ENCODE data around the gene ANXA6. TPM values are rescaled to one million over a fixed set of nuclear protein-coding genes. Genes with fewer than 3 reads are reported as not detected.

Gene ANXA6
- total RNA-seq: 100 to 1,000 TPM; 504 to 629 (median 535) TPM
- 497 TPM for total RNA-seq (2013)

- H3K4me1 ChIP-seq (ENCODE audit: control insufficient read depth, insufficient read depth, low read length): peaks cover 54% of the 10 kb centered on the region
- no peaks in the 10 kb centered on the region for H3K36me3 Mint-ChIP-seq
- no peak for TF ChIP-seq CTCF (IDR thresholded peaks at IDR 0.05)
- WGBS (ENCODE audit: insufficient coverage): under 1% methylated on average over 60 of the region's 60 CpGs
- no peaks in the 10 kb centered on the region for H3K9me3 Mint-ChIP-seq
- peak within 1 kb of the TSS; percentile 80 for H3K27ac ChIP-seq (ENCODE audit: low read length)
- DNase-seq: peak; percentile 60 to 85
- no peaks in the 10 kb centered on the region for H3K9me3 ChIP-seq (ENCODE audit: control insufficient read depth, insufficient read depth, low read length)
- peak within 1 kb of the TSS; percentile 80 to 95 for H3K27ac Mint-ChIP-seq
- H3K4me3 Mint-ChIP-seq: peak within 1 kb of the TSS; percentile 96
- H3K27me3 ChIP-seq (ENCODE audit: control insufficient read depth, insufficient read depth, low read length): no peaks in the 10 kb centered on the region
- intact Hi-C loops (cut with micrococcal nuclease): loop anchor here (1.0 to 10.0 kb wide), 3 partner anchors 18 to 80 kb away; no protein-coding TSS in a partner anchor
- H3K4me3 ChIP-seq (ENCODE audit: low read length): peak within 1 kb of the TSS; percentile 95
- H3K27me3 Mint-ChIP-seq (ENCODE audit: low read depth in 2 of 2): no peaks in the 10 kb centered on the region
- peak; percentile 89 to 95 (median 93) for ATAC-seq
- H3K36me3 ChIP-seq (ENCODE audit: control insufficient read depth, insufficient read depth, low read length): peaks cover 4% of the 10 kb centered on the region
- H3K4me1 Mint-ChIP-seq: peaks cover 58 to 60% of the 10 kb centered on the region in 2 donors
Observed at GRCh38 chr5:151157426-151158286, at the start of gene ANXA6. Gene ANXA6 (minus strand): TSS chr5:151157779. CDS start chr5:151147901, 9,878 bp downstream.

GRCh38 chr5:151205411-151205810 is 47.8 kb upstream of the ANXA6 start:
- WGBS (ENCODE audit: insufficient coverage): 97% methylated on average over 10 of the region's 10 CpGs
- Mint-ChIP-seq H3K27ac (peak overlapping the region; percentile 22 to 79), H3K27me3 (ENCODE audit: low read depth in 2 of 2) (no peaks in the 10 kb centered on the region), H3K4me1 (peaks cover 53 to 55% of the 10 kb centered on the region in 2 donors), H3K36me3 (peaks cover 16% of the 10 kb centered on the region), H3K9me3 (no peaks in the 10 kb centered on the region), H3K4me3 (no peak overlapping the region)
- DNase-seq (no peak), ATAC-seq (no peak)
- Histone ChIP-seq H3K4me3 (ENCODE audit: low read length) (no peak overlapping the region), H3K27ac (ENCODE audit: low read length) (no peak overlapping the region), H3K36me3 (ENCODE audit: control insufficient read depth, insufficient read depth, low read length) (peaks cover 26% of the 10 kb centered on the region), H3K4me1 (ENCODE audit: control insufficient read depth, insufficient read depth, low read length) (peaks cover 51% of the 10 kb centered on the region), H3K27me3 (ENCODE audit: control insufficient read depth, insufficient read depth, low read length) (no peaks in the 10 kb centered on the region), H3K9me3 (ENCODE audit: control insufficient read depth, insufficient read depth, low read length) (no peaks in the 10 kb centered on the region)
- intact Hi-C loops (cut with micrococcal nuclease): no loop called here
- no peak for TF ChIP-seq CTCF (IDR thresholded peaks at IDR 0.05)

DNA sequence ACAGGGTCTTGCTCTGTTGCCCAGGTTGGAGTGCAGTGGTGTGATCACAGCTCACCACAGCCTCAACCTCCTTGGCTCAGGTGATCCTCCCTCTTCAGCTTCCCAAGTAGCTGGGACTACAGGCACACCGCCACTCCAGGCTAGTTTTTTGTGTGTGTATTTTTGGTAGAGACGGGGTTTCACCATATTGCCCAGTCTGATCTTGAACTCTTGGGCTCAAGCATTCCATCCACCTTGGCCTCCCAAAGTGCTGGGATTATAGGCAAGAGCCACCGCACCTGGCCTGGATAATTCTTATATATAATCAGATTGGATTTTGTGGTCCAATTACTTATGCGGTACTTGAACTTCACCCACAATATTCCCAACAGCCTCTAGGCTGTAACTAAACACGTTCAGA is 46.5 kb upstream of the ANXA6 start:
- Histone ChIP-seq H3K4me1 (ENCODE audit: control insufficient read depth, insufficient read depth, low read length) (peaks cover 38% of the 10 kb centered on the region), H3K9me3 (ENCODE audit: control insufficient read depth, insufficient read depth, low read length) (no peaks in the 10 kb centered on the region), H3K36me3 (ENCODE audit: control insufficient read depth, insufficient read depth, low read length) (peaks cover 39% of the 10 kb centered on the region), H3K27ac (ENCODE audit: low read length) (no peak overlapping the region), H3K4me3 (ENCODE audit: low read length) (no peak overlapping the region), H3K27me3 (ENCODE audit: control insufficient read depth, insufficient read depth, low read length) (no peaks in the 10 kb centered on the region)
- WGBS (ENCODE audit: insufficient coverage): 93% methylated on average over 3 of the region's 5 CpGs
- no peak for TF ChIP-seq CTCF (IDR thresholded peaks at IDR 0.05)
- Mint-ChIP-seq H3K9me3 (no peaks in the 10 kb centered on the region), H3K36me3 (peaks cover 16% of the 10 kb centered on the region), H3K4me3 (no peak overlapping the region), H3K27me3 (ENCODE audit: low read depth in 2 of 2) (no peaks in the 10 kb centered on the region), H3K4me1 (peaks cover 44 to 45% of the 10 kb centered on the region in 2 donors), H3K27ac (peak overlapping the region in 1 of 2 donors; percentile 79)
- ATAC-seq: no peak
- intact Hi-C loops (cut with micrococcal nuclease): no loop called here
- DNase-seq: no peak

All from natural killer cell (primary cell).